Measurements from ENCODE around the gene GAL. TPM values are rescaled to one million over a fixed set of nuclear protein-coding genes. Genes with fewer than 3 reads are reported as not detected.

Gene GAL
- polyA plus RNA-seq, 5 donors: 0.14 to 0.33 TPM; not detected in 3

GRCh38 chr11:68680541-68681231 lies 3.7 kb upstream of the GAL start:
- DNase-seq: no peak

- no peak for DNase-seq
These were observed 1.8 kb upstream of the GAL start for GRCh38 chr11:68682531-68682961.

- no peak for DNase-seq
These were observed 1.2 kb upstream of the GAL start for GRCh38 chr11:68683121-68683520.

- DNase-seq: no peak
These were observed 584 bp upstream of the GAL start for GRCh38 chr11:68683536-68684384.

- no peak for DNase-seq
These were observed 1.5 kb downstream of the GAL start for GRCh38 chr11:68685656-68686380.

GRCh38 chr11:68686486-68686885 lies 2.1 kb downstream of the GAL start:
- DNase-seq: no peak

- DNase-seq: no peak
These were observed 3.0 kb downstream of the GAL start for GRCh38 chr11:68687311-68687710.

- no peak for DNase-seq
These were observed 3.6 kb downstream of the GAL start for GRCh38 chr11:68687986-68688385.

- no peak for DNase-seq
These were observed 4.5 kb downstream of the GAL start for GRCh38 chr11:68688881-68689280.

- no peak for DNase-seq
These were observed 5.6 kb downstream of the GAL start for GRCh38 chr11:68689737-68690625.

GRCh38 chr11:68690671-68691401 lies 6.5 kb downstream of the GAL start:
- no peak for DNase-seq

- DNase-seq: no peak
These were observed 7.0 kb downstream of the GAL start for GRCh38 chr11:68691402-68691784.

GRCh38 chr11:68692115-68692514 lies 7.8 kb downstream of the GAL start:
- no peak for DNase-seq

- no peak for DNase-seq
These were observed 8.6 kb downstream of the GAL start for GRCh38 chr11:68692871-68693483.

- DNase-seq: no peak
These were observed 9.1 kb downstream of the GAL start for GRCh38 chr11:68693484-68693882.

- DNase-seq: no peak
These were observed 10.3 kb downstream of the GAL start for GRCh38 chr11:68694431-68695297.

GRCh38 chr11:68695531-68695930 lies 11.2 kb downstream of the GAL start:
- DNase-seq: no peak

- no peak for DNase-seq
These were observed 14.6 kb downstream of the GAL start for GRCh38 chr11:68698993-68699392.

GRCh38 chr11:68704887-68705286 lies 20.5 kb downstream of the GAL start:
- no peak for DNase-seq

Data from right lung (tissue), 5 donors.